ENCODE measurements around the gene MYL12B.

- TF ChIP-seq CTCF (IDR thresholded peaks at IDR 0.05) (no peak), POLR2A (IDR thresholded peaks at IDR 0.05) (no peak)
Measured at GRCh38 chr18:3279201-3280185, 17.6 kb downstream of the MYL12B start.
